Uterus (tissue), 4 donors: ENCODE data around the gene CRHR2. TPM values are rescaled to one million over a fixed set of nuclear protein-coding genes. Genes with fewer than 3 reads are reported as not detected.
"Not testable (repeated sequence)": the region's sequence is repeated elsewhere in the genome, so short reads cannot be mapped to it uniquely, and the experiment has no call there.

Source experiments
- DNase-seq, 2 donors: peaks; one replicate each; pipeline ENCODE4 v3.0.0-alpha.2; 2019 to 2020
- H3K27ac ChIP-seq, 2 donors: fragments of 200-600 bp; sonication (generic); 1 replicate in 1 of 2; 2 replicates in 1 of 2; pipeline ENCODE4 v1.5.1; 2016 to 2018
- H3K27me3 ChIP-seq, 2 donors: fragments of 200-600 bp; sonication (generic); one replicate each; pipeline ENCODE4 v1.5.1; 2018 to 2019; ENCODE audit warnings: control low read depth in 1 of 2
- H3K36me3 ChIP-seq, 2 donors: fragments of 200-600 bp; sonication (generic); one replicate each; pipeline ENCODE4 v1.5.1; 2019; ENCODE audit warnings: control low read depth in 1 of 2
- H3K4me1 ChIP-seq, 2 donors: fragments of 200-600 bp; sonication (generic); one replicate each; pipeline ENCODE4 v1.5.1; 2018 to 2019; ENCODE audit warnings: control low read depth in 1 of 2
- H3K4me3 ChIP-seq, 2 donors: fragments of 200-600 bp; sonication (generic); 1 replicate in 1 of 2; 2 replicates in 1 of 2; pipeline ENCODE4 v1.5.1; 2018 to 2019; ENCODE audit warnings: mild to moderate bottlenecking in 1 of 2
- H3K9me3 ChIP-seq, 2 donors: fragments of 200-600 bp; sonication (generic); one replicate each; pipeline ENCODE4 v1.5.1; 2019; ENCODE audit warnings: control low read depth in 1 of 2
- CTCF ChIP-seq, 4 experiments: fragments of 200-600 bp in 2 of 4; fragments of 450-650 bp in 2 of 4; sonication (generic) in 2 of 4; IDR thresholded peaks; one replicate each; pipeline ENCODE4 v1.5.1; 2016 to 2019; ENCODE audit warnings: antibody characterized with exemption in 4 of 4, mild to moderate bottlenecking in 2 of 4, moderate library complexity in 1 of 4
- POLR2A ChIP-seq, 2 donors: fragments of 450-650 bp; IDR thresholded peaks; one replicate each; pipeline ENCODE4 v1.6.1; 2016; ENCODE audit warnings: antibody characterized with exemption in 2 of 2, mild to moderate bottlenecking in 1 of 2, moderate library complexity in 1 of 2
- intact Hi-C: fragments of 100-400 bp; cut with DNase I; formaldehyde crosslinking; loops from one replicate; pipeline ENCODE4 v1.15.1; 2023; ENCODE audit warnings: low total_unique reads
- total RNA-seq, 4 donors: library from RNA; depleted of rRNA in 3 of 4; stranded (reverse); fragments of >200 nt in 3 of 4; gene quantifications; one replicate each; pipeline versions ENCODE4 v1.1.0 to v1.2.4, GENCODE V29; 2014 to 2023
- donor health status: DM: yes; HTN: yes; CAD: no.

The CRHR2 gene
- total RNA-seq, 4 donors from 2014 or later: 0.27 TPM; not detected in 3

GRCh38 chr7:30722671-30723070 is 40.4 kb upstream of the CRHR2 start:
- intact Hi-C loops: loop anchor here (10.0 kb wide), 1 partner anchor 98 kb away; no protein-coding TSS in a partner anchor
- H3K9me3 ChIP-seq: no peaks in the 10 kb centered on the region
- no peak for TF ChIP-seq POLR2A (IDR thresholded peaks at IDR 0.05)
- no peak for TF ChIP-seq CTCF (IDR thresholded peaks at IDR 0.05)
- no peaks in the 10 kb centered on the region for H3K27me3 ChIP-seq
- H3K4me3 ChIP-seq: no peak overlapping the region
- no peaks in the 10 kb centered on the region for H3K36me3 ChIP-seq
- H3K27ac ChIP-seq: no peak overlapping the region
- DNase-seq: no peak
- no peaks in the 10 kb centered on the region for H3K4me1 ChIP-seq

DNA sequence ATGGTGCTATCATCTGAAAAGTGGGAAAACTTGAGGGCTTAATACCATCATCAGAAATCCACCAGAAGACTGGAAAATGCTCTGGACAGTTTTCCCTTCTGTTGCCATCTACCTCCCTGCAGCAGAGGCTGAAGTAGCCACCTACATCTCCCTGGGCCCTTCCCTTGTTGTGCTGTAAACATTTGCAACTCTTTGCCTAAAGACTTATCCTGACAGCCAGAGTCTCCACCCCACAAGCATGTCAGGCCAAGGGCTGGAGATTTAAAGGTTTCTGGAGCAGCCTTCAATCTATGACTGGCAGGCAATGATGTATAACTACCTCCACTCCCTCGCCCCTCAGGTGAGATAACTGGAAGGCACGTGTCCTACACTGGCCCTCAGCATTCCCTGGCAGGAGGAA is 39.9 kb upstream of the CRHR2 start:
- Histone ChIP-seq H3K27me3 (no peaks in the 10 kb centered on the region), H3K4me3 (no peak overlapping the region), H3K9me3 (no peaks in the 10 kb centered on the region), H3K36me3 (no peaks in the 10 kb centered on the region), H3K4me1 (no peaks in the 10 kb centered on the region), H3K27ac (no peak overlapping the region)
- DNase-seq: no peak
- TF ChIP-seq POLR2A (IDR thresholded peaks at IDR 0.05) (no peak), CTCF (IDR thresholded peaks at IDR 0.05) (no peak)
- intact Hi-C loops: loop anchor here (10.0 kb wide), 1 partner anchor 97 kb away; no protein-coding TSS in a partner anchor

GRCh38 chr7:30721211-30721610 is 39.0 kb upstream of the CRHR2 start:
- no peak for DNase-seq
- H3K9me3 ChIP-seq: no peaks in the 10 kb centered on the region
- H3K4me1 ChIP-seq: no peaks in the 10 kb centered on the region
- intact Hi-C loops: loop anchor here (10.0 kb wide), 1 partner anchor 96 kb away; no protein-coding TSS in a partner anchor
- no peaks in the 10 kb centered on the region for H3K27me3 ChIP-seq
- H3K36me3 ChIP-seq: no peaks in the 10 kb centered on the region
- no peak for TF ChIP-seq POLR2A (IDR thresholded peaks at IDR 0.05)
- TF ChIP-seq CTCF (IDR thresholded peaks at IDR 0.05): no peak
- H3K27ac ChIP-seq: no peak overlapping the region
- H3K4me3 ChIP-seq: no peak overlapping the region

- DNase-seq, H3K4me1 ChIP-seq, H3K27ac ChIP-seq, H3K4me3 ChIP-seq, H3K36me3 ChIP-seq, H3K9me3 ChIP-seq, H3K27me3 ChIP-seq, intact Hi-C loops: not testable (repeated sequence)
Measured at GRCh38 chr7:30719434-30719833, 37.2 kb upstream of the CRHR2 start.

GRCh38 chr7:30717181-30717580 is 34.9 kb upstream of the CRHR2 start:
- Histone ChIP-seq H3K27me3 (no peaks in the 10 kb centered on the region), H3K4me1 (no peaks in the 10 kb centered on the region), H3K27ac (no peak overlapping the region), H3K36me3 (no peaks in the 10 kb centered on the region), H3K4me3 (no peak overlapping the region), H3K9me3 (no peaks in the 10 kb centered on the region)
- TF ChIP-seq POLR2A (IDR thresholded peaks at IDR 0.05) (no peak), CTCF (IDR thresholded peaks at IDR 0.05) (no peak)
- no peak for DNase-seq
- intact Hi-C loops: no loop called here

DNA sequence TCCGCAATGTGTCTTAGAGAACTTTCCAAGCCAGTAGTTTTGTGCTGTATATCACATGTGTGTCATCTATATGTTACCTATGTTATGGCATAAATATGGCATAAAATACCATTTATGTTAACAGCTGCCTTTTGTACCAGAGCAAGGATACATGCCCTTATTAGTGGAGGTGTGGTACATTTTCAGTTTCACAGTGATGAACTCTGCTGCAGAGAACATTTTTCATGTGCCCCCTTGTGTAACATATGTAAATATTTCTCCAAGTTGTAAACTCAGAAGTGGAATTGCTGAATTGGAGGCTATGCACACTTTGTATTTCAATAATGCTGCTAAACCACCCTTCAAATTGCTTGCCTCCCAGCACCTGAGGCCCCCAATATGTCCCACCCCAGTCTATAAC is 31.9 kb upstream of the CRHR2 start:
- Histone ChIP-seq H3K27me3 (no peaks in the 10 kb centered on the region), H3K36me3 (no peaks in the 10 kb centered on the region), H3K9me3 (no peaks in the 10 kb centered on the region), H3K4me1 (no peaks in the 10 kb centered on the region), H3K4me3 (no peak overlapping the region), H3K27ac (no peak overlapping the region)
- TF ChIP-seq CTCF (IDR thresholded peaks at IDR 0.05): no peak
- no peak for DNase-seq
- intact Hi-C loops: no loop called here
